Thyroid gland (tissue), 4 donors: Measurements from ENCODE around the gene RANBP9.

ENCODE experiments used
- CTCF ChIP-seq, 6 experiments: fragments of 200-600 bp in 3 of 6; fragments of 450-650 bp in 3 of 6; sonication (generic) in 3 of 6; IDR thresholded peaks; one replicate each; pipeline ENCODE4 v1.5.1; 2016 to 2019; ENCODE audit warnings: antibody characterized with exemption in 6 of 6, mild to moderate bottlenecking in 2 of 6, inconsistent platforms in 1 of 6, moderate library complexity in 1 of 6
- POLR2A ChIP-seq, 2 donors: fragments of 450-650 bp; IDR thresholded peaks; one replicate each; pipeline ENCODE4 v1.6.1; 2017; ENCODE audit warnings: antibody characterized with exemption in 2 of 2, mild to moderate bottlenecking in 2 of 2, moderate library complexity in 1 of 2

DNA sequence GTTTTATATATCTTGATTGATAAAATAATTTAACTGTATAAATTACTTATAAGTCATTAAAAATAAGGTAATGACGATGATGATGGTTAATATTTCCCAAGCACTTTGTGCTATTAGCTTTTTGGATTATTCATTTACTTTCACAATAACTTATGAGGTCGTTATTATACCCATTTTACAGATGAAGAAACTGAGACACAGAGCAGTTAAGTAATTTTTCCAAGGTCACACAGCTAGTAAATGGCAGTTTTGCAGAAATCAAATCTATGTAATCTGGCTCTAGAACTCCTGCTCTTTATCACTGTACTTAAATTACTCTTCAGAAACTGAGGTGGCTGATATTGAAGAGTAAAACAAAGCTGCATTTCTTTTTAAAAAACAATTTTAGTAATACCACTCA, 78.3 kb downstream of the RANBP9 start:
- TF ChIP-seq CTCF (IDR thresholded peaks at IDR 0.05) (no peak), POLR2A (IDR thresholded peaks at IDR 0.05) (no peak)
